C4-2B (cell line): ENCODE data around the gene CERK.

Experiments
- H3K27ac ChIP-seq: fragments of 450-650 bp; 2 replicates; pipeline ENCODE4 v1.5.1; 2017
- CTCF ChIP-seq: fragments of 450-650 bp; conservative IDR thresholded peaks from 2 replicates; pipeline ENCODE4 v1.5.1; 2017; ENCODE audit warnings: mild to moderate bottlenecking
- ZFX ChIP-seq: fragments of 450-650 bp; IDR thresholded peaks from 2 replicates; pipeline ENCODE4 v1.6.1; 2017

The CERK gene

GRCh38 chr22:46694416-46695170, 43.5 kb downstream of the CERK start:
- TF ChIP-seq ZFX: no peak
- no peak overlapping the region for H3K27ac ChIP-seq

- TF ChIP-seq CTCF (no peak), ZFX (no peak)
- no peak overlapping the region for H3K27ac ChIP-seq
Measured at GRCh38 chr22:46693634-46694415, 44.2 kb downstream of the CERK start.

GRCh38 chr22:46691571-46691970, 46.5 kb downstream of the CERK start:
- H3K27ac ChIP-seq: no peak overlapping the region
- TF ChIP-seq ZFX (no peak), CTCF (no peak)

GRCh38 chr22:46690146-46690545, 47.9 kb downstream of the CERK start:
- no peak overlapping the region for H3K27ac ChIP-seq
- TF ChIP-seq CTCF (no peak), ZFX (no peak)

GRCh38 chr22:46688949-46689348, 49.1 kb downstream of the CERK start:
- no peak for TF ChIP-seq CTCF
- TF ChIP-seq ZFX: no peak

GRCh38 chr22:46687460-46687859, 50.6 kb downstream of the CERK start:
- H3K27ac ChIP-seq: no peak overlapping the region
- TF ChIP-seq CTCF (no peak), ZFX (no peak)

More at GRCh38 chr22:46688949-46689348, 49.1 kb downstream of the CERK start:
- no peak overlapping the region for H3K27ac ChIP-seq

GRCh38 chr22:46687048-46687444, 51.0 kb downstream of the CERK start:
- no peak for TF ChIP-seq CTCF
- TF ChIP-seq ZFX: no peak
- no peak overlapping the region for H3K27ac ChIP-seq
